HepG2 (cell line): ENCODE results near the gene NARF. TPM values are rescaled to one million over a fixed set of nuclear protein-coding genes. Genes with fewer than 3 reads are reported as not detected.

ENCODE experiments used
- AGO1 ChIP-seq: fragments of 200-400 bp; formaldehyde crosslinking; IDR thresholded peaks from 2 replicates; pipeline ENCODE4 v1.6.1; 2017; ENCODE audit warnings: mild to moderate bottlenecking, low read depth, low read length, moderate library complexity; ENCODE audit not compliant: poor library complexity, severe bottlenecking
- AGO2 ChIP-seq: fragments of 200-400 bp; formaldehyde crosslinking; optimal IDR thresholded peaks from 2 replicates; pipeline ENCODE3; 2017; ENCODE audit warnings: mild to moderate bottlenecking, low read depth, low read length, moderate library complexity
- CHD2 ChIP-seq: IDR thresholded peaks from 2 replicates; pipeline ENCODE4 v1.6.1; 2011; ENCODE audit warnings: low read depth, low read length, improper control_type of control experiment
- EZH2 ChIP-seq: conservative IDR thresholded peaks from 2 replicates; pipeline ENCODE4 v1.6.1; 2012; ENCODE audit warnings: mild to moderate bottlenecking, low read depth, low read length, moderate library complexity
- GATA4 ChIP-seq: sonication (generic); IDR thresholded peaks from 2 replicates; pipeline ENCODE4 v1.6.1; 2016; ENCODE audit warnings: antibody characterized with exemption, low read depth, borderline replicate concordance
- HNRNPUL1 ChIP-seq: fragments of 200-400 bp; formaldehyde crosslinking; IDR thresholded peaks from 2 replicates; pipeline ENCODE4 v1.6.1; 2017; ENCODE audit warnings: low read depth, mild to moderate bottlenecking, low read length, moderate library complexity
- ISL2 ChIP-seq: sonication (generic); formaldehyde crosslinking; IDR thresholded peaks from 2 replicates; pipeline ENCODE4 v1.5.0; 2020; ENCODE audit warnings: missing genetic modification reagents
- NFRKB ChIP-seq: fragments of 450-650 bp; IDR thresholded peaks from 2 replicates; pipeline ENCODE4 v1.6.1; 2017
- PAWR ChIP-seq: sonication (generic); formaldehyde crosslinking; IDR thresholded peaks from 2 replicates; pipeline ENCODE4 v1.4.0; 2020; ENCODE audit warnings: missing genetic modification reagents, mild to moderate bottlenecking, borderline replicate concordance
- TP53 ChIP-seq: sonication (generic); formaldehyde crosslinking; conservative IDR thresholded peaks from 2 replicates; pipeline ENCODE4 v1.4.0; 2020; ENCODE audit warnings: missing genetic modification reagents
- ZNF569 ChIP-seq: sonication (generic); formaldehyde crosslinking; IDR thresholded peaks from 2 replicates; pipeline ENCODE4 v1.5.0; 2020; ENCODE audit warnings: mild to moderate bottlenecking, missing genetic modification reagents, moderate library complexity, borderline replicate concordance
- ZNF572 ChIP-seq: sonication (generic); formaldehyde crosslinking; IDR thresholded peaks from 2 replicates; pipeline ENCODE4 v1.5.1; 2020; ENCODE audit warnings: mild to moderate bottlenecking, missing genetic modification reagents
- ZSCAN20 ChIP-seq: sonication (generic); formaldehyde crosslinking; IDR thresholded peaks from 2 replicates; pipeline ENCODE4 v1.4.0; 2020; ENCODE audit warnings: missing genetic modification reagents, mild to moderate bottlenecking, borderline replicate concordance
- polyA plus RNA-seq, 8 experiments: library from polyadenylated mRNA; depleted of rRNA in 3 of 8; stranded (reverse) in 7 of 8; unstranded in 1 of 8; fragments of >200 nt; fragmentation: Illumina TruSeq in 4 of 8; extraction: Trizol in 4 of 8; gene quantifications; 2 replicates each; pipeline versions ENCODE4 v1.2.1 to v1.2.3, GENCODE V29; 2011 to 2016; ENCODE audit warnings: low read depth in 4 of 8, missing spikeins in 1 of 8, mixed read lengths in 1 of 8; ENCODE audit not compliant: insufficient read depth in 1 of 8
- total RNA-seq, 5 experiments: library from RNA; depleted of rRNA; stranded (reverse); fragments of >200 nt; fragmentation: Illumina TruSeq; extraction: Trizol; gene quantifications; 2 replicates each; pipeline ENCODE4 v1.2.3, GENCODE V29; 2016; ENCODE audit warnings: low read depth in 1 of 5
- TF ChIP-seq, protein P1 (sequence below): sonication (generic); formaldehyde crosslinking; IDR thresholded peaks from 2 replicates; pipeline ENCODE4 v1.4.0; 2020; ENCODE audit warnings: missing genetic modification reagents
- TF ChIP-seq, protein P2 (sequence below): sonication (generic); formaldehyde crosslinking; IDR thresholded peaks from 2 replicates; pipeline ENCODE4 v1.4.0; 2020; ENCODE audit warnings: mild to moderate bottlenecking, missing genetic modification reagents, borderline replicate concordance
- TF ChIP-seq, protein P3 (sequence below): sonication (generic); formaldehyde crosslinking; conservative IDR thresholded peaks from 2 replicates; pipeline ENCODE4 v1.4.0; 2020; ENCODE audit warnings: missing genetic modification reagents
- TF ChIP-seq, protein P4 (sequence below): sonication (generic); formaldehyde crosslinking; IDR thresholded peaks from 2 replicates; pipeline ENCODE4 v1.9.0; 2022; ENCODE audit warnings: missing genetic modification reagents, mild to moderate bottlenecking, borderline replicate concordance
- TF ChIP-seq, protein P5 (sequence below): sonication (generic); formaldehyde crosslinking; IDR thresholded peaks from 2 replicates; pipeline ENCODE4 v1.8.1; 2023; ENCODE audit warnings: mild to moderate bottlenecking, missing genetic modification reagents

The NARF gene
- total and polyA plus RNA-seq, 2 of the 13 experiments (the other 11 are each of a cell fraction or from before 2014, with no cell fraction given): 61.1 to 144 TPM

DNA sequence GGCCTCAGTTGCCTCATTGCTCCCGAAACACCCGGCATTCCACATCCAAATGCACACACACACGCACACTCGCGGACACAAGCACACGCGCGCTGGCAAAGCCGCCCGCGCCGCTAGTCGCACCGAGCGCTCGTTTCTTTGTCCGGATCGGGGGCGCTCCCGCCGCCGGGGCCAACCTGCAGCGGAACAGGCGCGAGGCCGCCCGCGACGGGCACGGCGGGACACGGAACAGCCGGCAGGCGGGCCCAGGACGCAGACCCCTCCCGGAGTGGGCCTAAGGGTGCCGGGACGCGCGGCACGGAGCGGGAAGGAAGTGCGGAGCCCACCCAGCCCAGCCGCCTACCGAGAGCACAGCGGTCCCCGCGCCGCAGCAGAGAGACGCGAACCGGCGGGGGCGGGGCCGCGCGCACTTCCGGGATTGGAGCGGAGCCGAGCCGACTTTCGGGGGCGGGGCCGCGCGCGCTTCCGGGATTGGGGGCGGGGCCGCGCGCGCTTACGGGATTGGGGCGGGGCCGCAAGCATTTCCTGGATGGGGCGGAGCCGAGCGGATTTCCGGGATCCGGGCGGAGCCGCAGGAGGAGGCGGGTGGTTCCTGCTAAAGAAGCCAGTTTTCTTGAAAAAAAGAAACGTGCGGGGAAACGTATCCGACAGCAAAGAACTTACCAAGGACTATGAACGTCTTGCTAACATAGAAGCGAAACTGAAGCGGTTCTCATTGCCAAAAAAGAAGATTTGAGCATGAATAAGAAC, 8.0 kb upstream of the NARF start, which contains the start of gene CYBC1 (continued):
- TF ChIP-seq ZNF569 (CRISPR knock-in tag) (no peak), NFRKB (no peak), ZNF572 (CRISPR knock-in tag) (0 out of 2 replicates have a peak, but pooled peaks have one; percentile 30), EZH2 (no peak), ZSCAN20 (CRISPR knock-in tag) (no peak; the same call in 1 of the 2 replicates), PAWR (CRISPR knock-in tag) (no peak), AGO2 (peak; percentile 90), TP53 (CRISPR knock-in tag) (no peak), HNRNPUL1 (no peak), GATA4 (no peak), ISL2 (CRISPR knock-in tag) (peak; percentile 28; the same call in 1 of the 2 replicates), AGO1 (no peak), CHD2 (no peak)
- TF ChIP-seq, protein P1, sequence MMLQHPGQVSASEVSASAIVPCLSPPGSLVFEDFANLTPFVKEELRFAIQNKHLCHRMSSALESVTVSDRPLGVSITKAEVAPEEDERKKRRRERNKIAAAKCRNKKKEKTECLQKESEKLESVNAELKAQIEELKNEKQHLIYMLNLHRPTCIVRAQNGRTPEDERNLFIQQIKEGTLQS: peak; percentile 62
- TF ChIP-seq, protein P2, sequence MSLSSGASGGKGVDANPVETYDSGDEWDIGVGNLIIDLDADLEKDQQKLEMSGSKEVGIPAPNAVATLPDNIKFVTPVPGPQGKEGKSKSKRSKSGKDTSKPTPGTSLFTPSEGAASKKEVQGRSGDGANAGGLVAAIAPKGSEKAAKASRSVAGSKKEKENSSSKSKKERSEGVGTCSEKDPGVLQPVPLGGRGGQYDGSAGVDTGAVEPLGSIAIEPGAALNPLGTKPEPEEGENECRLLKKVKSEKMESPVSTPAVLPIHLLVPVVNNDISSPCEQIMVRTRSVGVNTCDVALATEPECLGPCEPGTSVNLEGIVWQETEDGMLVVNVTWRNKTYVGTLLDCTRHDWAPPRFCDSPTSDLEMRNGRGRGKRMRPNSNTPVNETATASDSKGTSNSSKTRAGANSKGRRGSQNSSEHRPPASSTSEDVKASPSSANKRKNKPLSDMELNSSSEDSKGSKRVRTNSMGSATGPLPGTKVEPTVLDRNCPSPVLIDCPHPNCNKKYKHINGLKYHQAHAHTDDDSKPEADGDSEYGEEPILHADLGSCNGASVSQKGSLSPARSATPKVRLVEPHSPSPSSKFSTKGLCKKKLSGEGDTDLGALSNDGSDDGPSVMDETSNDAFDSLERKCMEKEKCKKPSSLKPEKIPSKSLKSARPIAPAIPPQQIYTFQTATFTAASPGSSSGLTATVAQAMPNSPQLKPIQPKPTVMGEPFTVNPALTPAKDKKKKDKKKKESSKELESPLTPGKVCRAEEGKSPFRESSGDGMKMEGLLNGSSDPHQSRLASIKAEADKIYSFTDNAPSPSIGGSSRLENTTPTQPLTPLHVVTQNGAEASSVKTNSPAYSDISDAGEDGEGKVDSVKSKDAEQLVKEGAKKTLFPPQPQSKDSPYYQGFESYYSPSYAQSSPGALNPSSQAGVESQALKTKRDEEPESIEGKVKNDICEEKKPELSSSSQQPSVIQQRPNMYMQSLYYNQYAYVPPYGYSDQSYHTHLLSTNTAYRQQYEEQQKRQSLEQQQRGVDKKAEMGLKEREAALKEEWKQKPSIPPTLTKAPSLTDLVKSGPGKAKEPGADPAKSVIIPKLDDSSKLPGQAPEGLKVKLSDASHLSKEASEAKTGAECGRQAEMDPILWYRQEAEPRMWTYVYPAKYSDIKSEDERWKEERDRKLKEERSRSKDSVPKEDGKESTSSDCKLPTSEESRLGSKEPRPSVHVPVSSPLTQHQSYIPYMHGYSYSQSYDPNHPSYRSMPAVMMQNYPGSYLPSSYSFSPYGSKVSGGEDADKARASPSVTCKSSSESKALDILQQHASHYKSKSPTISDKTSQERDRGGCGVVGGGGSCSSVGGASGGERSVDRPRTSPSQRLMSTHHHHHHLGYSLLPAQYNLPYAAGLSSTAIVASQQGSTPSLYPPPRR (CRISPR knock-in tag): 0 out of 2 replicates have a peak, but pooled peaks have one; percentile 46
- TF ChIP-seq, protein P3, sequence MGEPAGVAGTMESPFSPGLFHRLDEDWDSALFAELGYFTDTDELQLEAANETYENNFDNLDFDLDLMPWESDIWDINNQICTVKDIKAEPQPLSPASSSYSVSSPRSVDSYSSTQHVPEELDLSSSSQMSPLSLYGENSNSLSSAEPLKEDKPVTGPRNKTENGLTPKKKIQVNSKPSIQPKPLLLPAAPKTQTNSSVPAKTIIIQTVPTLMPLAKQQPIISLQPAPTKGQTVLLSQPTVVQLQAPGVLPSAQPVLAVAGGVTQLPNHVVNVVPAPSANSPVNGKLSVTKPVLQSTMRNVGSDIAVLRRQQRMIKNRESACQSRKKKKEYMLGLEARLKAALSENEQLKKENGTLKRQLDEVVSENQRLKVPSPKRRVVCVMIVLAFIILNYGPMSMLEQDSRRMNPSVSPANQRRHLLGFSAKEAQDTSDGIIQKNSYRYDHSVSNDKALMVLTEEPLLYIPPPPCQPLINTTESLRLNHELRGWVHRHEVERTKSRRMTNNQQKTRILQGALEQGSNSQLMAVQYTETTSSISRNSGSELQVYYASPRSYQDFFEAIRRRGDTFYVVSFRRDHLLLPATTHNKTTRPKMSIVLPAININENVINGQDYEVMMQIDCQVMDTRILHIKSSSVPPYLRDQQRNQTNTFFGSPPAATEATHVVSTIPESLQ: 0 out of 2 replicates have a peak, but pooled peaks have one; percentile 22
- TF ChIP-seq, protein P4, sequence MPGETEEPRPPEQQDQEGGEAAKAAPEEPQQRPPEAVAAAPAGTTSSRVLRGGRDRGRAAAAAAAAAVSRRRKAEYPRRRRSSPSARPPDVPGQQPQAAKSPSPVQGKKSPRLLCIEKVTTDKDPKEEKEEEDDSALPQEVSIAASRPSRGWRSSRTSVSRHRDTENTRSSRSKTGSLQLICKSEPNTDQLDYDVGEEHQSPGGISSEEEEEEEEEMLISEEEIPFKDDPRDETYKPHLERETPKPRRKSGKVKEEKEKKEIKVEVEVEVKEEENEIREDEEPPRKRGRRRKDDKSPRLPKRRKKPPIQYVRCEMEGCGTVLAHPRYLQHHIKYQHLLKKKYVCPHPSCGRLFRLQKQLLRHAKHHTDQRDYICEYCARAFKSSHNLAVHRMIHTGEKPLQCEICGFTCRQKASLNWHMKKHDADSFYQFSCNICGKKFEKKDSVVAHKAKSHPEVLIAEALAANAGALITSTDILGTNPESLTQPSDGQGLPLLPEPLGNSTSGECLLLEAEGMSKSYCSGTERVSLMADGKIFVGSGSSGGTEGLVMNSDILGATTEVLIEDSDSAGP: peak; percentile 75; the same call in 1 of the 2 replicates
- TF ChIP-seq, protein P5, sequence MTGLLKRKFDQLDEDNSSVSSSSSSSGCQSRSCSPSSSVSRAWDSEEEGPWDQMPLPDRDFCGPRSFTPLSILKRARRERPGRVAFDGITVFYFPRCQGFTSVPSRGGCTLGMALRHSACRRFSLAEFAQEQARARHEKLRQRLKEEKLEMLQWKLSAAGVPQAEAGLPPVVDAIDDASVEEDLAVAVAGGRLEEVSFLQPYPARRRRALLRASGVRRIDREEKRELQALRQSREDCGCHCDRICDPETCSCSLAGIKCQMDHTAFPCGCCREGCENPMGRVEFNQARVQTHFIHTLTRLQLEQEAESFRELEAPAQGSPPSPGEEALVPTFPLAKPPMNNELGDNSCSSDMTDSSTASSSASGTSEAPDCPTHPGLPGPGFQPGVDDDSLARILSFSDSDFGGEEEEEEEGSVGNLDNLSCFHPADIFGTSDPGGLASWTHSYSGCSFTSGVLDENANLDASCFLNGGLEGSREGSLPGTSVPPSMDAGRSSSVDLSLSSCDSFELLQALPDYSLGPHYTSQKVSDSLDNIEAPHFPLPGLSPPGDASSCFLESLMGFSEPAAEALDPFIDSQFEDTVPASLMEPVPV (CRISPR knock-in tag): peak; percentile 87; the same call in 1 of the 2 replicates
